GM21526 (cell line): Measurements from ENCODE around the gene LMOD3.
A peak's percentile ranks its signal among the peaks of the same experiment; 100 is the strongest.

Experiments used
- ATAC-seq: cut with Tn5 transposase; IDR thresholded peaks from one replicate; pipeline ENCODE4 v1.9.1; 2021; ENCODE audit warnings: moderate library complexity; ENCODE audit not compliant: unreplicated experiment, low FRiP score

Gene LMOD3

GRCh38 chr3:69066121-69066520 lies 56.3 kb downstream of the LMOD3 start:
- ATAC-seq: no peak

- no peak for ATAC-seq
These were observed 57.0 kb downstream of the LMOD3 start for GRCh38 chr3:69065318-69065964.

GRCh38 chr3:69063636-69064035 lies 58.8 kb downstream of the LMOD3 start:
- ATAC-seq: no peak

GRCh38 chr3:69059688-69060087 lies 62.7 kb downstream of the LMOD3 start:
- ATAC-seq: no peak

- ATAC-seq: no peak
These were observed 63.5 kb downstream of the LMOD3 start for GRCh38 chr3:69058947-69059224.

GRCh38 chr3:69058180-69058946 lies 64.0 kb downstream of the LMOD3 start:
- peak; percentile 93 for ATAC-seq
